Loucy (cell line): ENCODE data around the gene OR5A1.

ENCODE experiments used
- EZH2phosphoT487 ChIP-seq: fragments of 200-600 bp; IDR thresholded peaks from 2 replicates; pipeline ENCODE4 v1.6.1; 2018; ENCODE audit warnings: antibody characterized with exemption, mild to moderate bottlenecking, moderate library complexity, borderline replicate concordance
- TF ChIP-seq, protein P1 (sequence below): fragments of 200-600 bp; sonication (generic); conservative IDR thresholded peaks from 2 replicates; pipeline ENCODE4 v1.5.1; 2014; ENCODE audit warnings: mild to moderate bottlenecking, antibody characterized with exemption, low read length

DNA sequence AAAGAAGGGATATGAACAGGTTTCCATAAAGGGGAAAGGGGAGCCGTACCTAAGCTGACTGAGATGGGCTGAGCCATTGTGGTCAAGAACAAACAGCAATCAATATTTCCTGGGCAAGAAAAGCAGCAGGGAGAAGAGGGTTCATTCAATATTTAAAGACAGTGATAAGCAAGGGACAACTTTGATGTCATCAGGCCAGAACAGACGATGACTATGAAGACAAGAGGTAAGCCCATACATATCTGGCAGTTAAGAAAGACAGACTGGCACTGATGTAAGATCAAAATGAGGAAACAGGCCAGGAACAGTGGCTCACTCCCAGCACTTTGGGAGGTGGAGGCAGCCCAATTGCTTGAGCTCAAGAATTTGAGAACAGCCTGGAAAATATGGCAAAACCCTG lies 12.4 kb upstream of the OR5A1 start:
- TF ChIP-seq, protein P1, sequence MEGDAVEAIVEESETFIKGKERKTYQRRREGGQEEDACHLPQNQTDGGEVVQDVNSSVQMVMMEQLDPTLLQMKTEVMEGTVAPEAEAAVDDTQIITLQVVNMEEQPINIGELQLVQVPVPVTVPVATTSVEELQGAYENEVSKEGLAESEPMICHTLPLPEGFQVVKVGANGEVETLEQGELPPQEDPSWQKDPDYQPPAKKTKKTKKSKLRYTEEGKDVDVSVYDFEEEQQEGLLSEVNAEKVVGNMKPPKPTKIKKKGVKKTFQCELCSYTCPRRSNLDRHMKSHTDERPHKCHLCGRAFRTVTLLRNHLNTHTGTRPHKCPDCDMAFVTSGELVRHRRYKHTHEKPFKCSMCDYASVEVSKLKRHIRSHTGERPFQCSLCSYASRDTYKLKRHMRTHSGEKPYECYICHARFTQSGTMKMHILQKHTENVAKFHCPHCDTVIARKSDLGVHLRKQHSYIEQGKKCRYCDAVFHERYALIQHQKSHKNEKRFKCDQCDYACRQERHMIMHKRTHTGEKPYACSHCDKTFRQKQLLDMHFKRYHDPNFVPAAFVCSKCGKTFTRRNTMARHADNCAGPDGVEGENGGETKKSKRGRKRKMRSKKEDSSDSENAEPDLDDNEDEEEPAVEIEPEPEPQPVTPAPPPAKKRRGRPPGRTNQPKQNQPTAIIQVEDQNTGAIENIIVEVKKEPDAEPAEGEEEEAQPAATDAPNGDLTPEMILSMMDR = no peak
- no peak for TF ChIP-seq EZH2phosphoT487
